Chondrocyte (in vitro differentiated cells): ENCODE measurements around the gene NOBOX. TPM values are rescaled to one million over a fixed set of nuclear protein-coding genes. Genes with fewer than 3 reads are reported as not detected.

Experiments used
- DNase-seq: peaks from one replicate; pipeline ENCODE4 v3.0.0; 2021; ENCODE audit warnings: mixed read lengths, low spot score
- H3K27ac Mint-ChIP-seq: one replicate; pipeline ENCODE4 v1.8.0; 2021; ENCODE audit warnings: mild to moderate bottlenecking, moderate library complexity, mixed read lengths; ENCODE audit not compliant: unreplicated experiment
- H3K27me3 Mint-ChIP-seq: 2 replicates; pipeline ENCODE4 v1.8.0; 2021; ENCODE audit warnings: low read depth, mixed read lengths
- H3K36me3 Mint-ChIP-seq: 2 replicates; pipeline ENCODE4 v1.8.0; 2021; ENCODE audit warnings: low read depth, mixed read lengths
- H3K4me1 Mint-ChIP-seq: 2 replicates; pipeline ENCODE4 v1.8.0; 2021; ENCODE audit warnings: low read depth, mild to moderate bottlenecking, mixed read lengths
- H3K4me3 Mint-ChIP-seq: one replicate; pipeline ENCODE4 v1.8.0; 2021; ENCODE audit warnings: mild to moderate bottlenecking, moderate library complexity, mixed read lengths; ENCODE audit not compliant: unreplicated experiment
- H3K9me3 Mint-ChIP-seq: 2 replicates; pipeline ENCODE4 v1.8.0; 2021; ENCODE audit warnings: low read depth, mixed read lengths
- CTCF ChIP-seq: fragments of 200-600 bp; sonication (generic); IDR thresholded peaks from 2 replicates; pipeline ENCODE4 v1.5.0; 2021; ENCODE audit warnings: antibody characterized with exemption, mild to moderate bottlenecking, moderate library complexity
- total RNA-seq: library from RNA; stranded (reverse); gene quantifications from 3 replicates; pipeline ENCODE4 v1.2.1, GENCODE V29; 2021

Gene NOBOX
- total RNA-seq, 1 donor from 2014 or later, result not detected

- Mint-ChIP-seq H3K27me3 (peaks cover 37% of the 10 kb centered on the region), H3K36me3 (no peaks in the 10 kb centered on the region), H3K4me3 (no peak overlapping the region), H3K9me3 (no peaks in the 10 kb centered on the region), H3K27ac (no peak overlapping the region), H3K4me1 (no peaks in the 10 kb centered on the region)
- DNase-seq, result no peak
- no peak for TF ChIP-seq CTCF
Measured at GRCh38 chr7:144398291-144398690, 5.2 kb downstream of the NOBOX start.

GRCh38 chr7:144397086-144397485, 6.4 kb downstream of the NOBOX start:
- DNase-seq, result no peak
- no peak for TF ChIP-seq CTCF
- Mint-ChIP-seq H3K36me3 (no peaks in the 10 kb centered on the region), H3K4me3 (no peak overlapping the region), H3K27me3 (peaks cover 35% of the 10 kb centered on the region), H3K27ac (no peak overlapping the region), H3K4me1 (no peaks in the 10 kb centered on the region), H3K9me3 (no peaks in the 10 kb centered on the region)

GRCh38 chr7:144391823-144392255, 11.7 kb downstream of the NOBOX start:
- no peak for DNase-seq
- Mint-ChIP-seq H3K4me3 (peak overlapping the region; percentile 52), H3K4me1 (peaks cover 20% of the 10 kb centered on the region), H3K36me3 (no peaks in the 10 kb centered on the region), H3K27me3 (peaks cover 18% of the 10 kb centered on the region), H3K27ac (no peak overlapping the region), H3K9me3 (no peaks in the 10 kb centered on the region)
- TF ChIP-seq CTCF, result peak; percentile 89

- no peak overlapping the region for H3K27ac Mint-ChIP-seq
- peaks cover 10% of the 10 kb centered on the region for H3K27me3 Mint-ChIP-seq
- H3K9me3 Mint-ChIP-seq, result no peaks in the 10 kb centered on the region
- H3K36me3 Mint-ChIP-seq, result no peaks in the 10 kb centered on the region
- H3K4me3 Mint-ChIP-seq, result no peak overlapping the region
- H3K4me1 Mint-ChIP-seq, result peaks cover 26% of the 10 kb centered on the region
- TF ChIP-seq CTCF, result no peak
- no peak for DNase-seq
Measured at GRCh38 chr7:144391014-144391413, 12.5 kb downstream of the NOBOX start.

- Mint-ChIP-seq H3K9me3 (no peaks in the 10 kb centered on the region), H3K27me3 (peaks cover 5% of the 10 kb centered on the region), H3K27ac (no peak overlapping the region), H3K36me3 (no peaks in the 10 kb centered on the region), H3K4me1 (peaks cover 26% of the 10 kb centered on the region), H3K4me3 (no peak overlapping the region)
- TF ChIP-seq CTCF, result no peak
- no peak for DNase-seq
Measured at GRCh38 chr7:144390481-144390880, 13.0 kb downstream of the NOBOX start.
